ENCODE measurements around the gene APOE. TPM values are rescaled to one million over a fixed set of nuclear protein-coding genes. Genes with fewer than 3 reads are reported as not detected.
A peak's percentile ranks its signal among the peaks of the same experiment; 100 is the strongest.

The APOE gene
- total and polyA plus RNA-seq, 2 of the 13 experiments (the other 11 are each of a cell fraction or from before 2014, with no cell fraction given), result 1,328 to 1,470 TPM

GRCh38 chr19:44925114-44925891, 19.7 kb downstream of the APOE start (continued):
- TF ChIP-seq IKZF5 (CRISPR knock-in tag; IDR thresholded peaks at IDR 0.05) (peak; percentile 93), NFIB (CRISPR knock-in tag; IDR thresholded peaks at IDR 0.05; ENCODE audit: borderline replicate concordance) (no peak), ZSCAN20 (CRISPR knock-in tag; IDR thresholded peaks at IDR 0.05; ENCODE audit: borderline replicate concordance) (no peak), ZNF292 (CRISPR knock-in tag; IDR thresholded peaks at IDR 0.05; ENCODE audit: borderline replicate concordance, low read depth) (peak; percentile 93), RARG (CRISPR knock-in tag; IDR thresholded peaks at IDR 0.05; ENCODE audit: low read depth) (no peak), ARNT2 (CRISPR knock-in tag; IDR thresholded peaks at IDR 0.05; ENCODE audit: low read depth) (peak; percentile 89), ZNF34 (CRISPR knock-in tag; IDR thresholded peaks at IDR 0.05; ENCODE audit: borderline replicate concordance) (peak; percentile 72; the same call in 1 of the 2 replicates), PATZ1 (CRISPR knock-in tag; IDR thresholded peaks at IDR 0.05) (peak; percentile 100), AGO2 (optimal IDR thresholded peaks at IDR 0.05; ENCODE audit: low read depth, low read length) (no peak), RFXANK (CRISPR knock-in tag; IDR thresholded peaks at IDR 0.05) (peak; percentile 98), ZNF644 (CRISPR knock-in tag; IDR thresholded peaks at IDR 0.05; ENCODE audit: low read depth) (peak; percentile 76), ZNF891 (CRISPR knock-in tag; IDR thresholded peaks at IDR 0.05) (peak; percentile 99), ZNF350 (CRISPR knock-in tag; IDR thresholded peaks at IDR 0.05; ENCODE audit: borderline replicate concordance, low read depth) (peak; percentile 97), ZNF7 (CRISPR knock-in tag; IDR thresholded peaks at IDR 0.05) (no peak), ZNF501 (CRISPR knock-in tag; IDR thresholded peaks at IDR 0.05) (peak; percentile 73), ZNF225 (CRISPR knock-in tag; IDR thresholded peaks at IDR 0.05) (no peak), GLI4 (CRISPR knock-in tag; IDR thresholded peaks at IDR 0.05; ENCODE audit: borderline replicate concordance) (0 out of 2 replicates have a peak, but pooled peaks have one; percentile 65), ETV6 (CRISPR knock-in tag; conservative IDR thresholded peaks at IDR 0.05) (peak; percentile 91; the same call in 1 of the 2 replicates), ATF7 (IDR thresholded peaks at IDR 0.05) (peak; percentile 27; the same call in 1 of the 2 replicates), ATF7 (CRISPR knock-in tag; IDR thresholded peaks at IDR 0.05) (peak; percentile 78; the same call in 1 of the 2 replicates), HOMEZ (CRISPR knock-in tag; IDR thresholded peaks at IDR 0.05; ENCODE audit: low read depth) (peak; percentile 77), ZNF772 (CRISPR knock-in tag; IDR thresholded peaks at IDR 0.05) (peak; percentile 90), SP4 (CRISPR knock-in tag; IDR thresholded peaks at IDR 0.05) (peak; percentile 48; the same call in 1 of the 2 replicates), RBM22 (optimal IDR thresholded peaks at IDR 0.05; ENCODE audit: low read length) (no peak), PCBP2 (optimal IDR thresholded peaks at IDR 0.05; ENCODE audit: low read depth, low read length, poor library complexity, severe bottlenecking) (no peak), ZNF263 (CRISPR knock-in tag; IDR thresholded peaks at IDR 0.05) (peak; percentile 58; the same call in 1 of the 2 replicates), HIVEP1 (CRISPR knock-in tag; IDR thresholded peaks at IDR 0.05) (peak; percentile 98), MED13 (CRISPR knock-in tag; IDR thresholded peaks at IDR 0.05) (peak; percentile 98)

Measured in HepG2 (cell line).